Caki2 (cell line): Measurements from ENCODE around the gene INSR. TPM values are rescaled to one million over a fixed set of nuclear protein-coding genes. Genes with fewer than 3 reads are reported as not detected.
"Not testable (repeated sequence)": the region's sequence is repeated elsewhere in the genome, so short reads cannot be mapped to it uniquely, and the experiment has no call there.

Experiments
- DNase-seq: peaks from one replicate; pipeline ENCODE4 v3.0.0-alpha.2; 2015; ENCODE audit warnings: low read depth
- in situ Hi-C: cut with HindIII; loops from 2 replicates; pipeline ENCODE4 v1.10.0; 2016; ENCODE audit warnings: low sequenced_read_pairs, low pct_unique_long_range_greater_than_20kb, mixed read lengths
- total RNA-seq: library from RNA; depleted of rRNA; stranded (reverse); fragments of >200 nt; shearing (Covaris generic); gene quantifications from 2 replicates; pipeline ENCODE4 v1.2.3, GENCODE V29; 2014; ENCODE audit warnings: low replicate concordance

INSR gene
- total RNA-seq, 1 experiment from 2014 or later, result 7.0 TPM

GRCh38 chr19:7210359-7210758, 83.9 kb downstream of the INSR start:
- no peak for DNase-seq
- in situ Hi-C loops, result no loop called here

- DNase-seq, in situ Hi-C loops: not testable (repeated sequence)
These were observed 84.5 kb downstream of the INSR start for GRCh38 chr19:7209597-7210325.

GRCh38 chr19:7209036-7209435, 85.2 kb downstream of the INSR start:
- in situ Hi-C loops, DNase-seq: not testable (repeated sequence)

- in situ Hi-C loops, result no loop called here
- DNase-seq, result no peak
These were observed 90.9 kb downstream of the INSR start for GRCh38 chr19:7203332-7203731.

- in situ Hi-C loops, result no loop called here
- DNase-seq, result no peak
These were observed 91.3 kb downstream of the INSR start for GRCh38 chr19:7202888-7203287.

- DNase-seq, result no peak
- in situ Hi-C loops, result no loop called here
These were observed 93.5 kb downstream of the INSR start for GRCh38 chr19:7200736-7201135.

GRCh38 chr19:7199613-7200533, 94.3 kb downstream of the INSR start:
- in situ Hi-C loops, result no loop called here
- peak; percentile 75 for DNase-seq

GRCh38 chr19:7197760-7198696, 96.2 kb downstream of the INSR start:
- in situ Hi-C loops, result no loop called here
- peak; percentile 92 for DNase-seq

- in situ Hi-C loops, result no loop called here
- DNase-seq, result peak; percentile 91
These were observed 97.0 kb downstream of the INSR start for GRCh38 chr19:7197119-7197759.

- in situ Hi-C loops, result no loop called here
- DNase-seq, result no peak
These were observed 97.5 kb downstream of the INSR start for GRCh38 chr19:7196763-7197118.

GRCh38 chr19:7195046-7195445, 99.2 kb downstream of the INSR start:
- in situ Hi-C loops, result no loop called here
- DNase-seq, result no peak

GRCh38 chr19:7194566-7194965, 99.6 kb downstream of the INSR start:
- DNase-seq, result no peak
- in situ Hi-C loops, result no loop called here

GRCh38 chr19:7191946-7192691, 102.1 kb downstream of the INSR start:
- in situ Hi-C loops, result no loop called here

GRCh38 chr19:7188698-7189629, 105.2 kb downstream of the INSR start:
- DNase-seq, result no peak
- in situ Hi-C loops, result no loop called here

More at GRCh38 chr19:7191946-7192691, 102.1 kb downstream of the INSR start:
- DNase-seq, result no peak

- in situ Hi-C loops, result no loop called here
- DNase-seq, result no peak
These were observed 106.4 kb downstream of the INSR start for GRCh38 chr19:7187605-7188339.

GRCh38 chr19:7182489-7182888, 111.7 kb downstream of the INSR start:
- no peak for DNase-seq
- in situ Hi-C loops, result no loop called here
